HG03108 (cell line): ENCODE measurements around the gene SUFU.

Experiments
- ATAC-seq: cut with Tn5 transposase; IDR thresholded peaks from one replicate; pipeline ENCODE4 v1.9.1; 2021; ENCODE audit warnings: moderate library complexity; ENCODE audit not compliant: unreplicated experiment

Gene SUFU

GRCh38 chr10:102615361-102615760 is 111.6 kb downstream of the SUFU start:
- ATAC-seq, result no peak

- ATAC-seq, result peak; percentile 66
Measured at GRCh38 chr10:102616066-102616770, 112.4 kb downstream of the SUFU start.

- ATAC-seq, result no peak
Measured at GRCh38 chr10:102617041-102617440, 113.3 kb downstream of the SUFU start.

GRCh38 chr10:102617816-102618215 is 114.0 kb downstream of the SUFU start:
- no peak for ATAC-seq

- no peak for ATAC-seq
Measured at GRCh38 chr10:102619281-102619981, 115.7 kb downstream of the SUFU start.

GRCh38 chr10:102620138-102620590 is 116.4 kb downstream of the SUFU start:
- ATAC-seq, result no peak

- no peak for ATAC-seq
Measured at GRCh38 chr10:102620591-102621442, 117.0 kb downstream of the SUFU start.

GRCh38 chr10:102621443-102622325 is 117.9 kb downstream of the SUFU start:
- no peak for ATAC-seq

GRCh38 chr10:102624094-102624493 is 120.3 kb downstream of the SUFU start:
- no peak for ATAC-seq

GRCh38 chr10:102624751-102625645 is 121.2 kb downstream of the SUFU start:
- no peak for ATAC-seq

- ATAC-seq, result no peak
Measured at GRCh38 chr10:102626026-102626685, 122.4 kb downstream of the SUFU start.

- no peak for ATAC-seq
Measured at GRCh38 chr10:102627291-102627735, 123.5 kb downstream of the SUFU start.

GRCh38 chr10:102627736-102628293 is 124.0 kb downstream of the SUFU start:
- ATAC-seq, result no peak

- no peak for ATAC-seq
Measured at GRCh38 chr10:102628451-102628911, 124.7 kb downstream of the SUFU start.

GRCh38 chr10:102629661-102630614 is 126.2 kb downstream of the SUFU start:
- ATAC-seq, result no peak

- ATAC-seq, result no peak
Measured at GRCh38 chr10:102630663-102631062, 126.9 kb downstream of the SUFU start.
